Neural progenitor cell (in vitro differentiated cells): ENCODE measurements around the gene SMIM38.

Experiments used
- CTCF ChIP-seq: fragments of 200-600 bp; sonication (generic); IDR thresholded peaks from 2 replicates; pipeline ENCODE4 v1.5.1; 2017; ENCODE audit warnings: antibody characterized with exemption, mild to moderate bottlenecking
- EZH2 ChIP-seq: fragments of 200-600 bp; sonication (generic); IDR thresholded peaks from 2 replicates; pipeline ENCODE4 v1.6.1; 2017; ENCODE audit warnings: antibody characterized with exemption, mild to moderate bottlenecking, moderate library complexity

- no peak for TF ChIP-seq CTCF
- no peak for TF ChIP-seq EZH2
Observed at GRCh38 chr11:69122326-69122629, 33.5 kb upstream of the SMIM38 start.
